ENCODE results near the gene CDH13.

- TF ChIP-seq EZH2 (IDR thresholded peaks at IDR 0.05) (no peak), POLR2AphosphoS5 (IDR thresholded peaks at IDR 0.05; ENCODE audit: borderline replicate concordance, low read depth, low read length) (no peak)
These were observed 622.1 kb downstream of the CDH13 start for GRCh38 chr16:83248735-83249463.

Data from SK-N-MC (cell line).